GM18511 (cell line): Measurements from ENCODE around the gene PDP2.
A peak's percentile ranks its signal among the peaks of the same experiment; 100 is the strongest.

ENCODE experiments used
- ATAC-seq: cut with Tn5 transposase; IDR thresholded peaks from one replicate; pipeline ENCODE4 v1.9.1; 2021; ENCODE audit warnings: mild to moderate bottlenecking, moderate library complexity; ENCODE audit not compliant: unreplicated experiment

PDP2 gene

GRCh38 chr16:66880288-66881013 is at the start of gene PDP2:
TSS of gene PDP2 (plus strand) at chr16:66880515. CDS start at chr16:66884285, 3,770 bp downstream.
- ATAC-seq, result peak; percentile 97

DNA sequence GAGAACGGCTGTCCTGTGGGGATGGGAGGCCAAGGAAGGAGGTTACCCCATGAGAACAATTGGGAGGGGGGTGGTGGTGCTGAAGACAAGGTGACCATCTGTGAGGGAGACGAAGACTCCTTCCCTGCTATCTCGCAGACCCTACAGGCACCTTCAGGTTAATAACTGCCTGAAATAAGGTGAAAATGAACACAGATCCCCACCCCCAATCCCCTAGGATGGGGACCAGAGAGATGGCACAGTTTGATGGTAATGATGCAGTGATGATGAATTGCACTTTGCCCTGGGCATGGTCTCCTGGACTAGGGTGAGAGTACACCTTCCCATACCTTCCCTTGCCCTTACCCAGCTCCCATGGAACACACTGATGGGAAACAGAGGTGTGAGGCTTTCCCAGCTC is 48.1 kb upstream of the PDP2 start:
- no peak for ATAC-seq

DNA sequence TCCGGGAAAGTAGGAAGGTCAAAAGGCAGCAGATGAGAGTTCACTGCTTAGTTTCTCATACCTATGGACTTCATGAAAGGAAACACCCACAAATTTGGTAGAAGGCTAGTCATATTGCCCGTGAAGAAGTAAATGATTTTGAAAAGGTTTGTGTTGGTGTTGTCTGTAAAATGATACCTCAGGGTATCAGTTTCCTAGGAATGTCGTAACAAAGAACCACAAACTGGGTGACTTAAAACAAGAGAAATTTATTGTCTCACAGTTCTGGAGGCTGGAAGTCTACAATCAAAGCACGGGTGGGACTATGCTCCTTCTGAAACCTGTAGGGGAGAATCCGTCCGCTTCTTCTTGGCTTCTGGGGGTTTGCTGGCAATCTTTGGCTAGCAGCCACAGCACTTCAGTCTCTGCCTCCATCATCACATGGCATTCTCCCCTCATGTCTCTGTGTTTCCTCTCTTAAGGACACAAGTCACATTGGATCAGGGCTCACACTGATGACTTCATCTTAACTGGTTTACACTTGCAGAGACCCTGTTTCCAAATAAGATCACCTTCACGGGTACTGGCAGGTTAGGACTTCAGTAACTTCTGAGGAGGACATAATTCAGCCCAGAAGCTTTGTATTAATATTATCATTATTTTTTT is 47.5 kb upstream of the PDP2 start:
- no peak for ATAC-seq

DNA sequence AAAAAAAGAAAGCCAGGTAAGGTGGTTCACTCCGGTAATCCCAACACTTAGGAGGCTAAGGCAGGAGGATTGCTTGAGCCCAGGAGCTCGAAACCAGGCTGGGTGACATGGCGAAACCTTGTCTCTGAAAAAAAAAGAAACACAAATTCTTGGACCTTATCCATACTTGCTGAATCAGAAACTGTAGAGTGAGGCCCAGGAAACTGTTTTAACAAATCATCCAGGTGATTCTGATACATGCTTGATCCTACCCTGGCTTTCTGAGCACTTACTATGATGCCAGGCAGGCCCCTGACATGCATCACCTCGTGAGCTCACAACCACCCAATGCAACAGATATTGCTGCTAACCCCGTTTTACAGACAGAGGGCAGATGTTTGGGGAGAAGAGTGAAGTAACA is 45.6 kb upstream of the PDP2 start:
- no peak for ATAC-seq

DNA sequence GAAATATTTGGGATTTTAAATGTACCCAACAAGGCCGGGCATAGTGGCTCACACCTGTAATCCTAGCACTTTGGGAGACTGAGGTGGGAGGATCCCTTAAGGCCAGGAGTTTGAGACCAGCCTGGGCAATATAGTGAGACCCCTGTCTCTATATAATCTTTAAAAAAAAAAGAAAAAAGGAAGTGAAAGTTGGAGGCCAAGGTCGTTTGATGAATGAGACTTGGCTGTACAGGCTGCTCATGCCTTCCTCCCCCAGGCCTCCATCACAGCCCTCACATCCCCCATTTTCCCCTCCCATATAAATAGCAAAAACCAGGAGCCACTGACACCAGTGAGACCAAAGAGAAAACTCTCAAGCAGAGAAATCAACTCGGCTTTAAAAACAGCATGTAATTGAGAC is 39.4 kb upstream of the PDP2 start:
- no peak for ATAC-seq

DNA sequence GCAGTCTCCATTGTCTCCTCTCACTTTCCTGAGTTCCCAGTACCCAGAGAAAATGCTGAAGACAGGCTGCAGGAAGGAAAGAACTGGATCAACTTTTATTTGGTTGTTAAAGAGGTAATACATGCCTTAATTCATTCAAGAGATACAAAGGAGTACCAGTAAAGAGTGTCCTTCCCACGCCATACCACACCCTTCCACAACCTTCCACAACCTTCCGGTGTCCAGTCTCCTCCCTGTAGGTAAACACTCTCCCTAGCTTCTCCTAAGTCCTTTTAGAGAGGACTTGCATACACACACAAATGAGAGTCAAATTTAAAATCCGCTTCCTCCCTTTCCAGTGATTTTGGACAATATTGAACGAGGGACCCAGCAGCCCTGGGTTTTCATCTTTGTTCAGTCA is 38.9 kb upstream of the PDP2 start:
- no peak for ATAC-seq

DNA sequence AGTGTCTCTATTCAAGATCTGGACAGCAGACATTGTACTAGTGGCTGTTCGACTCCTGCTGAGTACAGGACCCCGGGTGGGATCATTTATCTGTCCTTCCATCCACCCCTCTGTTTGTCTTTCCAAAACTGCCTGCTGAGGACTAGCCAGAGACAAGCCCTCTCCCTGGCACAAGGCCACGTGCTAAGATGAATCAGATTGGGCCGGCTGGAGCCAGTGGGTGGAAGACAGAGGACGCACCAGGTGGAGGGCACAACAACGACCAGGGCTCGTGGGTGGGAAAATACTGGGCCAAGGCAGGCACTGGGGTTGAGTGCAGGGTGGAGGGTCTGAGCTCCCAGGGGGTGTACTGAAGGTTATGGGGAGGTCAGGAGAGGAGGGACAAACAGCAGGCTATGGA is 37.5 kb upstream of the PDP2 start:
- ATAC-seq, result no peak

DNA sequence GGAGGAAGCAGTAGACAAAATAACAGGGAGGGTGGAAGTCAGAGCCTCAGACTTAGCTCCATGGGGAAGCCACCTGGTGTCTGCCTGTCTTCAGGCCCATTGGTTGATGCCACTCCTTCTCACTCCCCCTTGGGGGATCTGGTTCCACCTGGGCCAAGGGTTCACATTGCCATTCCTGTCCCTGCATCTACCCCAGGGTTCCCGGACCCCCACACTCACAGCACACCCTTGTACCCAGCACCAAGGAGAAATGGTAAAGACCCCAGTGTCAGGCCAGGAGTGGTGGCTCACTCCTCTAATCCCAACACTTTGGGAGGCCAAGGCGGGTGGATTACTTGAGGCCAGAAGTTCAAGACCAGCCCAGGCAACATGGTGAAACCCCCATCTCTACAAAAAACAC is 37.1 kb upstream of the PDP2 start:
- no peak for ATAC-seq

GRCh38 chr16:66844009-66844341 is 36.3 kb upstream of the PDP2 start:
- ATAC-seq, result no peak

DNA sequence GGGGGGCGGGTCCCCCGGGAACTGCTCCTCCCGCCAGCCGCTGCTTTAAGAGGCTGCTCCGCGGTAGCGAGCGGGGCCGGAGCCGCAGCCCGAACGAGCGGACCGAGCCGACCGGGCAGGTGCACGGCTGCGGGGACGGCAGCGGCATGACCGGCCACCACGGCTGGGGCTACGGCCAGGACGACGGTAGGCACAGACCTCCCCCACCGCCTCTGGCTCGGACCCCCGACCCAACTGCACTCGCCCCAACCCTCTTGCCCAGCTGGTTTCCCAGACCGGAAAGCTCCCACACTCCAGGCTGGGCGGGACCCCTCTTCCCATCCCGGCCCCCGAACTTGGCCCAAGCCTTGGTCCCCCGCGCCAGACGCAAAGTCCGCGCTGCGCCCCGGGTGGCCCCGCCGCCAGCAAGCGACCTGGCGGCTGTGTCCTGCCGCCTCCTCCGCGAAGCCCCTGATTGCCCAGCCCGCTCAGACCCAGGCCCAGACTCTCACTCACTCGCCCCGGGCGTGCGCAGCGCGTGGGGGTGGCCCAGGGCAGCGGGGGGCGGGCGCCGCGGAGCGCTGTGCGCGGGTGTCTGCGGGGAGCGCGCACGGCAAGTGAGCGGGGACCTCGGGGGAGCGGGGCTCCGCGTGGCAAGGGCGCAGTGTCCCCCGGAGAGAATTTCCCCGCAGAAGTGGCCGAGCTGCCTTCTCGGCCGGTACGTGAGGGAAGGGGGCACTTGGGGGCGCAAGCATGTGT is 35.8 kb upstream of the PDP2 start, which contains the start of gene CA7:
Gene CA7 (plus strand): TSS at position 73 of the 738 bp plus-strand sequence. CDS start 74 bp downstream, at position 147.
- ATAC-seq, result no peak

- no peak for ATAC-seq
These were observed 35.3 kb upstream of the PDP2 start for GRCh38 chr16:66845080-66845410.

- no peak for ATAC-seq
These were observed 34.5 kb upstream of the PDP2 start for GRCh38 chr16:66845791-66846221.

- ATAC-seq, result no peak
These were observed 34.0 kb upstream of the PDP2 start for GRCh38 chr16:66846266-66846665.

DNA sequence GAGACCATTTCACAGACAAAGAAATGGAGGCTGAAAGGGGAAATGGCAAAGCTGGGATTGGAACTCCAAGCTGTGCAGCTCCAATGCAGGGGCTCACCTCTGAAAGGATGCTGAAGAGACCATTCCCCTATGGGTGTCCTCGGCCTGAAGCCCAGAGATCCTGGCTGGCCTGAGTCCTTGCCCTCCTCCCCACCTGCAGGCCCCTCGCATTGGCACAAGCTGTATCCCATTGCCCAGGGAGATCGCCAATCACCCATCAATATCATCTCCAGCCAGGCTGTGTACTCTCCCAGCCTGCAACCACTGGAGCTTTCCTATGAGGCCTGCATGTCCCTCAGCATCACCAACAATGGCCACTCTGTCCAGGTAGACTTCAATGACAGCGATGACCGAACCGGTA is 33.5 kb upstream of the PDP2 start:
- no peak for ATAC-seq

DNA sequence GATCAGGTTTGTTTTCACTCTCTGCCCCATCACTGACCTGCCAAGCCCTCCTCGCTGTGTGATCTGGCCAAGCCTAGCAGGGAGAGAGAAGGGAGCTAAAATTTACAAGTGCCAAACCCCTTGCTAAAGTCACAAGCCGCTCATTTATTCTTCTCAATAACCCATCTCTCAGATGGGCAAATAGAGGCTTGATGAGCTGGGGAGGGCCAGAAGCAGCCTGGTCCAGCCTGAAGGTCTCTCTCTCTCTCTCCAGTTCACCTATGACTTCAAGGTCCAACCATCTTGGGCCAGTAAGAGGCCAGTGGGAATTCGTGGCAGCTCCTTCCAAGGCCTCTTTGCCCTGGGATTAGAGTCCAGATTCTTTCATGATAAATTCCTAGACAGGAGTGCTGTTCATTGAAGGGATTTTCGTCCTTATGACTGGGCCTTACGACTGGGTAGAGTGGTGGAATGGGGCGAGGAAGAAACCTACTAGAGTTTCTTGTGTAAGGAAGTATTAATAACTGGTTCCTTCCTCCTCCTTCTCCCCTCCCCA is 32.7 kb upstream of the PDP2 start:
- no peak for ATAC-seq

GRCh38 chr16:66848172-66848571 is 32.1 kb upstream of the PDP2 start:
- no peak for ATAC-seq

DNA sequence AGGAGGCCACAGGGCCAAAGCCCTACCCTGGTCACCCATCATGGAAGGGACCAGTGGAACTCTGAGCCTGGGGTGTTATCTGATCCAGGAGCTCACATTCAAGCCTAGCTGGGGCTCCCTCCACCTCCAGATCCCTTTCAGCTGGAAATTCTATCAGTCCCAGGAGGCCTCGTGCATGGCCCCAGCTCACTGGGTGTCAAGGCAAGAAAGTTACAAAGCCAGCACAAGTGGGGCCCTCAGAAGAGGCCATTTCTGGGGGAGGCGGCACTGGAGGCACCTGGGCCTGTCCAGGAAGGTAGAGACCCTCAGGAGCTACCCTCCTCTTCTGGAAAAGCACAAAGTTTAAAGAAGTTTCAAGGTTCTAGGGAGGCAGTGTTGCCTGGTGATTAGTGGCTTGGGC is 31.3 kb upstream of the PDP2 start:
- no peak for ATAC-seq

DNA sequence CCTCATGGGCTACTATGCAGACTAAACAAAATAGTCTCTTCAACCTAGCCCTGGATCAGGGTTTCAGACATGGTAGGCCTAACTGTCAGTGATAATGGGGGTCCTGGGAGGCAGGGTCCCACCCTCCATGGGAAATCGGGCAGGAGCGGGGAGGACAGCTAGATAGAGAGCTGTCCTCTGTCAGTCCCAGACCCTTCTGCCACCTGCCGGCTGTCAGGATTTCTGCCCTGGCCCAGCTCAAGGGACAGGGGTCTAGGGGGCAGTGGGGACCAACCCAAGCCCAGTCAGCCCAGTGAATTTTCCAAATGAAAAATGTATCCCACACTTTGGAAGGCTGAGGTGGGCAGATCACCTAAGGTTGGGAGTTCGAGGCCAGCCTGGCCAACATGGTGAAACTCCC is 30.8 kb upstream of the PDP2 start:
- no peak for ATAC-seq

DNA sequence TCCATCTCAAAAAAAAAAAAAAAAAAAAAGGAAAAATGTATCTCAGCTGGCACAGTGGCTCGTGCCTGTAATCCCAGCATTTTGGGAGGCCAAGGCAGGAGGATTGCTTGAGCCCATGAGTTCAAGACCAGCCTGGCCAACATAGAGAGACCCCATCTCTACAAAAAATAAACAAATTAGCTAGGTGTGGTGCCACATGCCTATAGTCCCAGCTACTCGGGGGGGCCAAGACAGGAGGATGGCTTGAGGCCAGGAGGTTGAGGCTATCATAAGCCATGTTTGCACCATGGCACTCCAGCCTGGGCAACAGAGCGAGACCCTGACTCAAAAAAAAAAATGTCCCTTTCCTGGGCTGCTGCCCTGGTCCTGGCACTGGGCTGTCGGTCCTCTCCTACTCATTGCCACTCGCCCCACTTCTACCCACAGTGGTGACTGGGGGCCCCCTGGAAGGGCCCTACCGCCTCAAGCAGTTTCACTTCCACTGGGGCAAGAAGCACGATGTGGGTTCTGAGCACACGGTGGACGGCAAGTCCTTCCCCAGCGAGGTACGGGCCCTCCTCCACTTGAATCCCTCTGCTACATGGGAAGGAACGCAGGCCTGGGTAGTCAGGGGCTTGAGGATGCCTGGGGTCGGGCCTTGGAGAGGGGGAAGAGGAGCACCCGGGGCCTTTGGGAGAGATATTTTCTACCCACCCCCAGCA is 30.1 kb upstream of the PDP2 start:
- ATAC-seq, result no peak

DNA sequence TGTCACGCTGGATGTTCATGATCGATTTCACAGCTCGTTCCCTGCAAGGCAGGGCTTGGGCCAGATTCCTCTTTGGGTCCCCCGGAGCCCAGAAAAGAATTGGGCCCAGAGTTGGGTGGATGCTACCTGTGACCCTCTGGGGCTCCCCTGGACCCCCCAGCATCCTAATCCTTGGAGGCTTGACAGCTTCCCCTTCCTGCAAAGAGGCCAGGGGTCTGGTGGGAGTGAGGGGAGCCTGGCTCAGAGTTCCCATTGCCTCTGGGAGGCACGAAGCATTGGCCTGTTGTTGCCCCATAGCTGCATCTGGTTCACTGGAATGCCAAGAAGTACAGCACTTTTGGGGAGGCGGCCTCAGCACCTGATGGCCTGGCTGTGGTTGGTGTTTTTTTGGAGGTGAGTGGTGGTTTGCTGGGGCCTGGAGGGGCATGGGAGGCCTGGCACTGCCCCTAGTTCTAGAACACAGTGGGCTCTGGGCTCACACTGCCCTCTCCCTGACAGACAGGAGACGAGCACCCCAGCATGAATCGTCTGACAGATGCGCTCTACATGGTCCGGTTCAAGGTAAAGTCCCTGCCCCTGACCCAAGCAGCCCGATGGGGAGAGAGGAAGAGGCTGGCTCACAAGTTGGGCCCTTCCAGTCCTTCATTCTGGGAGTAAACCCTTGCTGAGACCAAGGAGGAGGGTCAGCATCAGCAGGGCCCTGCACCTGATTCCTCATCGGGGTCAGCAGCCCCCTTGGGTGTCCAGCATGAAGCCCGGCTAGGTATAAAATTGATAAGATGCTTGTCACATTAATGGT is 28.9 kb upstream of the PDP2 start:
- ATAC-seq, result no peak
